ENCODE measurements around the gene TNFAIP3.
"Not testable (repeated sequence)": the region's sequence is repeated elsewhere in the genome, so short reads cannot be mapped to it uniquely, and the experiment has no call there.

Gene TNFAIP3

DNA sequence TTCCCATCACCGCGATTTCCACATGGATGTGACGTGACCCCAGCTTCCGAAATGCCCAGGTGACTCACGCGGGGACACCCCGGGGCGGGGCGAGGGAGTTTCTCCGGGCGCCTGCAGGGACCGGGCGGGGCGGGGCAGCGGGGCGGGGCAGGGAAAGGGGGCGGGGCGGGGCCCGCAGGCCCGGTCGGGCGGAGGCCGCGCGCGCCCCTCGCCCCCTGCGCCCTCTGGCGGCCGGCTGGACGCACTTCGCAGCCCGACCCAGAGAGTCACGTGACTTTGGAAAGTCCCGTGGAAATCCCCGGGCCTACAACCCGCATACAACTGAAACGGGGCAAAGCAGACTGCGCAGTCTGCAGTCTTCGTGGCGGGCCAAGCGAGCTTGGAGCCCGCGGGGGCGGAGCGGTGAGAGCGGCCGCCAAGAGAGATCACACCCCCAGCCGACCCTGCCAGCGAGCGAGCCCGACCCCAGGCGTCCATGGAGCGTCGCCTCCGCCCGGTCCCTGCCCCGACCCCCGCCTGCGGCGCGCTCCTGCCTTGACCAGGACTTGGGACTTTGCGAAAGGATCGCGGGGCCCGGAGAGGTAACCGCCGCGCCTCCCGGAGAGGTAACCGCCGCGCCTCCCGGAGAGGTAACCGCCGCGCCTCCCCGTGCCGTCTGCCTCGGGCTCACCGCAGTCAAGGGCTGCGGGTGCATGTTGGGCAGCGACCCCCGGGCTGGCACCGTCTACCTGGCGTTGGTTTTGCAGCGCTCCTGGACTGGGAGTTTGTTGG is at the start of gene TNFAIP3:
Gene TNFAIP3 (plus strand): TSS at position 346 of the 771 bp plus-strand sequence. CDS start 3,969 bp downstream, outside the sequence.
- DNase-seq = peak; percentile 93 to 94

GRCh38 chr6:137818440-137818839 is 48.6 kb upstream of the TNFAIP3 start:
- no peak for DNase-seq

DNA sequence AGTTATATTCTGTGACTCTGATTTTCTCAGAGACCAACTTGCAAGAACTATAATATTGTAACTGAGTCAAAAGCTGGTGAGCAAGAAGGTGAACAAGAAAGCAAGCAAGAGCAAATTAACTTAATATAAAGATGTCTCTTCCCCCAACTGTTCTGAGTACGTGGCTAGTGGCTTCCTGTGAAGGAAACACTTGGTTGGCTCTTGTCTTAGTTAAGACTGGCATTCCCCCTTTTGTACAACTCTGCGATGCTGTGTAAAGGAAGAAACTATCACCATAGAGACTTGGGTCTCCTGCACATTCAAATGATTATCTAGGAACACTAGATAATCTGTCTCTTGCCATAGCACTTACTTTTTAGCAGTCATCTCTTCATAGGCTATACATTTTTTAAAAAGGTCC is 47.3 kb upstream of the TNFAIP3 start:
- peak; percentile 29 to 36 for DNase-seq

GRCh38 chr6:137820425-137820824 is 46.6 kb upstream of the TNFAIP3 start:
- no peak for DNase-seq

- no peak for DNase-seq
Observed at GRCh38 chr6:137820952-137821351, 46.1 kb upstream of the TNFAIP3 start.

DNA sequence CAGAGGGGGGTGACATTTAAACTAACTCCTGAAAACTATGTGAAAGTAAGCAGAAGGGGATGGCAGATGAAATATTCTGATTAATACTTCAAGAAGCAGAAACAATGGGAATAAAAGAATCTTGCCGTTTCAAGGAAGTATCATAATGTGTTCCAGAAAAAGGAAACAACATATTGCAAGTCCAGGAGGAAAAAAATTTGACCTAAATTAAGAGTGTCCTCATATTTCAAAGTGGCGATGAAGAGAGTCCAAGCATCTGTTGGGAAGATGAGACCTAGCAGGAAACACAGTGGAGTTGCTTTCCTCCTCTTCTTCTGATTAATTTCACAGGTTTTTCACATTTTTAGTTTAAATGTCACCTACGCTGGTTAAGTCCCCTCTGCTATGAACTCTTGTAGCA is 45.6 kb upstream of the TNFAIP3 start:
- no peak for DNase-seq

DNA sequence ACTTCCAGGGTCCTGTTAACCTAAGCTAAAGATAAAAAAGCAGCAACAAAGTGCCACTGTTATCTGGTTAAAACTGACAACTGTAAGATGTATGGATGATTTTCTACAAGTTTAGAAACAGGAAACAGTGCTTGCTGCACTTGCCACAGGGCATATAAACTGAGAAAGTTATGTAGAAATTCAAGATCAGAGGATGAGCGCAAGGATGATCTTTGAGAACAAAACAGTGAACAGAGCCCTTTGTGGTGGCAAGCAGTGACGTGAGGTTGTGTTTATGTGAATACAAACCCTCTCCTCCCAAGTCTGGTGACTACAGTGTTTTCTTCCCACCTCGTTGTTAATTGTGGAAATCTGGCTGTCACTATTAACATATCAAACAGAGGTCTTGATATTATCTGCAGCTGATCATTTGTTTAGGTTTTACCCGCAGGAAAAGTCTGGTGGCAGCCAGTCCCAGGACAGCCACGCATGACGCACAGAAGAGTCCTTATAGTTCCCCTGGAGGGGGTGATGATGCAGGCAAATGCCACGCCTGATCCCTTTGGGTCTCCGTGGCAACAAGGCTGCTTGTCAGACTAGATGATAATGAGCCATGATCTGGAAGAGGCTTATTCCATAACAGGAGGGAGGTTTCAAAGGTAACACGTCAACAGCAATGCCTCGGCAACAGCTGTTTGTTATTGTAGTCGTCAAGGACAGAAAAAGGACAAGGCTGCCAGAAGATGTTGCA is 43.1 kb upstream of the TNFAIP3 start:
- DNase-seq = peak; percentile 61 to 62

GRCh38 chr6:137824556-137824879 is 42.5 kb upstream of the TNFAIP3 start:
- DNase-seq = no peak

- DNase-seq = no peak
Observed at GRCh38 chr6:137824896-137825295, 42.2 kb upstream of the TNFAIP3 start.

GRCh38 chr6:137827411-137827940 is 39.6 kb upstream of the TNFAIP3 start:
- no peak for DNase-seq

DNA sequence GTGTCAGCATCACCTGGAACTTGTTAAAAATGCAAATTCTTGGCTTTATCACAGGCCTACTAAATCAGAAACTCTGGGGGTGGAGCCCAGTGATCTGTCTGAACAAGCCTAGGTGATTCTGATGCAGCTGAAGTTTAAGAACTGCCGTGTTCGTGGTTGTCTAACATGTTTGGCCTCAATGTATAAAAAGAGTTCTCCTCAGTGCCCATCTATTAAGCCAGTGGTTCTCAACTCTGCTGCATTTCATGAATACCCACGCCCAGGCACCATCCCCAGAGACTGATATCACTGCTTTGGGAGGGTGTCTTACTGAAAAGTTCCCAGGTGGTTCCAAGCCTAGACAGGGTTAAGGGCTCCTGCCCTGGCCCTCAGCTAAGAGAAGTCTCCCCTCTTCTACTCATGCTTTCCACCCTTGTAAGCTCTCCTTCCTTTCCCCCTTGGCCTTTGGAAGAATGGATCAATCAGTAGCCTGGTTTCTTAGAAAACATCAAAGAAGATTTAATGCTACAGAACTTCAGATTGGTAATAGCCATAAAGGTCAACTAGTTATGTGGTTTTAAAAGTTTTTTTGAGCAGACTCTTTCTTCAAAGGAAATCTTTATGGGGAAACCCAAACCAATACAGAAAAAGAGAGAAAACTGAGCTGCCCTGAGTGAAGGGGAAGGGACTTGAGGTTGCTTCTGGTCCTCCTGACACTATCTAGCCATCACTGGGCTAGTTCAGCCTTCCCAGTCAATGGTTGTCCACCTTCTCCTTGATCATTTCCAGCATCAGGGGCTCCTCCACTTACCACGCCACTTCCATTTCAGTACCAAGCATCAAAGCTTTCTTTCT is 38.9 kb upstream of the TNFAIP3 start:
- DNase-seq = no peak

- DNase-seq = no peak
Observed at GRCh38 chr6:137829641-137830083, 37.4 kb upstream of the TNFAIP3 start.

DNA sequence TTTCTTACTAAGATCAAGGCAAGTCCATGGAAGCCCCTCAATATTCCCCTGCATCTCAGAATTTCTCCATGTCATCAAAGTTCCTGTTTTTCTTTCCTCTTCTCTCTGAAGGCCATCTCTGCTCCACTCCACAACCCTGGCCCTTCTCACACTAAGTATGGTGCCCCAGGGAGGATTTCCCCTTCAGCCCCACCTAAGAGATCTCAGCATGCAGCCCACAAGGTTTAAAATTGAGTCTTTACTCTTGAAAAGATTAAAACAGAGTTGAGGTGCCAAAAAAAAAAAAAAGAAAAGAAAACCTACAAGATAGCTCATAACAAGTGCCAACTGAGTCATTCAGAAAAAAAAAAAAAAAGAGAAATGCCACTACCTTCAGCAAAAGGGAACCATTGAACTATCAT is 36.5 kb upstream of the TNFAIP3 start:
- DNase-seq = no peak

DNA sequence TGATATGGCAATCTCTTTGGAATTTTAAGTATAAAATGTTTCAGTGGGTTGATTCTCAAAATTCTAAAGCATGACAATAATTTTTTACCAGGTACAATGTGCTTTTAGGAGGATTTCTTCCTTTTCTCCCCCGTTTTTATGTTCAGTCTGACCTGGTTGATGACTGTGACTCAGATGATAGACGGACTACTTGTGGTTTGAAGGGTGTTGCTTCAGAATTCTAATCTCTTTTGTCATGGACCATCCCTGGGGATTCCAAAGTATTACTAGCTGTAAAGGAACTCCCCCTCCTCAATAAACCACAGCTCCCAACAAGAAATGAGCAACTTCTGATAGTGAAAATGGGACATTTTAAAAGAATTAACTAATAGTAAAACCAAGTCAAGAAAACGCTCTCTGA is 34.9 kb upstream of the TNFAIP3 start:
- peak in 1 of 2 experiments; percentile 8 for DNase-seq

DNA sequence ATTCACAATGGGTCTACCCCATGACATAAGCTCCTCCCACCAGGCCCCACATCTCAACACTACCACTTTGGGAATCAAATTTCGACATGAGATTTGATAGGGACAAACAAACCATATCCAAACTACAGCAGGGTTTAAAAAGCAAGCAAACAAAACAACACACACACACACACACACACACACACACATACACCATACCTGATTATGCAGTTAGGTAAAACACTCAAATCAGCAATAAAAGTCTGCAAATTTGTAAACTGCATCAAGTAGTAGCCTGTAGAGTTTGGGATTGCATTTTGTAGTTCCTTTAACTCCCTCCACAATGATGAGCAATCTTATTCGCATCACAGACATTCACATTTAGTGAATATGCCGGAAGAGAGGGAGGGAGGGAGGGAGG is 32.6 kb upstream of the TNFAIP3 start:
- no peak for DNase-seq

DNA sequence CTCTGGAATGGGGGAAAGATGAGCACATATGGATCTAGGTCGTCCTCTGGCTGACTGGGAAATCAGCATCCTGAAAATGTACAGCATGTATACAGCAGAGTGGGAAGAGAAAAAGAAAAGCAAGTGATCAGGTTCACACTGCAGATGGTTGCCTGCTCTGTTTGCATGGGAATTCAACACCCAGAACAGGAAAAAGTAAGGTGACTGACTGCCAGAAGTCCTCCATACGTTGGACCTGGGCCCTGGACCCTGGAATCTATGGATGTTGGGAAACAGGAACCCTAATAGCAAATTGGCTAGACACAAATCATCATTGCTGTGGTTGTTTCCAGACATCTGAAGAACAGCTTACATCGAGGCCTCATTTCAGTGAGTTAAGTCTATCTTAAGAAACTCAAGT is 30.3 kb upstream of the TNFAIP3 start:
- no peak for DNase-seq

DNA sequence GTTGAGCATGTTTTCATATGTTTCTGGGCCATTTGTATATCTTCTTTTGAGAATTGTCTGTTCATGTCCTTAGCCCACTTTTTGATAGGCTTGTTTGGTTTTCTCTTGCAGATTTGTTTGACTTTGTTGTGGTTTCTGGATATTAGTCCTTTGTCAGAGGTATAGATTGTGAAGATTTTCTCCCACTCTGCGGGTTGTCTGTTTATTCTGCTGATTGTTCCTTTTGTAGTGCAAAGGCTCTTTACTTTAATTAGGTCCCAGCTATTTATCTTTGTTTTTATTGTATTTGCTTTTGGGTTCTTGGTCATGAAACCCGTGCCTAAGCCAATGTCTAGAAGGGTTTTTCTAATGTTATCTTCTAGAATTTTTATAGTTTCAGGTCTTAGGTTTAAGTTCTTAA is 29.0 kb upstream of the TNFAIP3 start:
- DNase-seq = not testable (repeated sequence)

DNA sequence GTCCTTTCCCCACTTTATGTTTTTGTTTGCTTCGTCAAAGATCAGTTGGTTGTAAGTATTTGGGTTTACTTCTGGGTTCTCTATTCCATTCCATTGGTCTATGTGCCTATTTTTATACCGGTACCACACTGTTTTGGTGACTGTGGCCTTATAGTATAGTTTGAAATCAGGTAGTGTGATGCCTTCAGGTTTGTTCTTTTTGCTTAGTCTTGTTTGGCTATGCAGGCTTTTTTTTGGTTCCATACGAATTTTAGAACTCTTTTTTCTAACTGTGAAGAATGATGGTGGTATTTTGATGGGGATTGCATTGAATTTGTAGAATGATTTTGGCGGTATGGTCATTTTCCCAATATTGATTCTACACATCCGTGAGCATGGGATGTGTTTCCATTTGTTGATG is 28.5 kb upstream of the TNFAIP3 start:
- not testable (repeated sequence) for DNase-seq

DNA sequence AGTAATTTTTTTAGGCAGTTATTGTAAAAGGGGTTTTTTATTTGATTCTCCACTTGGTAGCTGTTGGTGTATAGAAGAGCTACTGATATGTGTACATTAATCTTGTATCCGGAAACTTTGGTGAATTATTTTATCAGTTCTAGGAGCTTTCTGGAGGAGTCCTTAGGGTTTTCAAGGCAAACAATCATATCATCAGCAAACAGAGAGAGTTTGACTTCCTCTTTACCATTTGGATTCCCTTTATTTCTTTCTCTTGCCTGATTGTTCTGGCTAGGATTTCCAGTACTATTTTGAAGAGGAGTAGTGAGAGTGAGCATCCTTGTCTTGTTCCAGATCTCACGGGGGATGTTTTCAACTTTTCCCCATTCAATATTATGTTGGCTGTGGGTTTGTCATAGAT is 28.0 kb upstream of the TNFAIP3 start:
- DNase-seq = no peak

GRCh38 chr6:137840252-137840651 is 26.8 kb upstream of the TNFAIP3 start:
- no peak for DNase-seq

DNA sequence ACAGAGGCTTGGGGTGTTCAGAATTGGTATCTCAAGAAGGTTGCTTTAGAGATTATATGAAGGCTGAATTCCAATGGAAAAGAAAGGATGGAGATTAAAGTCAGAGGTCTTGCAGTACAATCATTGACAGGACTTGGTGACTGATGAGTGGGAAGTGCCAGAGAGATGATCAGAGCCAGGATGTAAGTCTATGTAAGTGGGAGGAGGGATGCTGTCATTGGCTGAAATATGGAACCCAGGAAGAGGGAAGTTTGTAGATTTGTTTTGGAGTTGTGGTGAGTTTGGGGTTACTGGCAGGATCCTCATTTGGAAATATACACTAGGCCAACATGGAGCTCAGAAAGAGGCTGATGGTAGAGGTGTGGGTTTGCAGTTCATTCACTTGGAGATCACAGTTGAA is 23.8 kb upstream of the TNFAIP3 start:
- DNase-seq = peak in 1 of 2 experiments; percentile 12

DNA sequence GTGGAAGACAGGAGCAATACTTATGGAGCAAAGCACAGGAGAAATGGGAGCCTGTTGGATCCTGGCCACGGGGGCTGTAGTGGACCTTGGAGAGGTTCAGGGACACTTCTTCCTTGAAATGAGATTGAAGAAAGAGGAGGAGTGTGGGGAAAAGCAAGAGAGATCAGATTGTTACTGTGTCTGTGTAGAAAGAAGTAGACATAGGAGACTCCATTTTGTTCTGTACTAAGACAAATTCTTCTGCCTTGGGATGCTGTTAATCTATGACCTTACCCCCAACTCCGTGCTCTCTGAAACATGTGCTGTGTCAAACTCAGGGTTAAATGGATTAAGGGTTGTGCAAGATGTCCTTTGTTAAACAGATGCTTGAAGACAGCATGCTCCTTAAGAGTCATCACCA is 22.7 kb upstream of the TNFAIP3 start:
- not testable (repeated sequence) for DNase-seq

GRCh38 chr6:137844773-137845172 is 22.3 kb upstream of the TNFAIP3 start:
- not testable (repeated sequence) for DNase-seq

Data from Kasumi-1 (cell line).